Tibial artery (tissue), 4 donors: Measurements from ENCODE around the gene FGF3.

Experiments used
- DNase-seq, 2 donors: peaks; one replicate each; pipeline ENCODE4 v3.0.0-alpha.2; 2019
- H3K27ac ChIP-seq, 2 donors: fragments of 200-600 bp; sonication (generic) in 1 of 2; 1 replicate in 1 of 2; 2 replicates in 1 of 2; pipeline ENCODE4 v1.5.1; 2018 to 2019; ENCODE audit warnings: mild to moderate bottlenecking in 1 of 2
- H3K27me3 ChIP-seq, 2 donors: fragments of 200-600 bp; sonication (generic) in 1 of 2; one replicate each; pipeline versions ENCODE4 v1.5.1 to v1.6.0; 2016 to 2019
- H3K36me3 ChIP-seq, 3 donors: fragments of 200-600 bp; sonication (generic) in 2 of 3; one replicate each; pipeline ENCODE4 v1.5.1; 2016 to 2019; ENCODE audit warnings: mild to moderate bottlenecking in 2 of 3
- H3K4me1 ChIP-seq, 4 donors: fragments of 200-600 bp; sonication (generic) in 2 of 4; 1 replicate in 3 of 4; 2 replicates in 1 of 4; pipeline ENCODE4 v1.5.1; 2016 to 2019
- H3K4me3 ChIP-seq, 2 donors: fragments of 200-600 bp; sonication (generic) in 1 of 2; 1 replicate in 1 of 2; 2 replicates in 1 of 2; pipeline ENCODE4 v1.5.1; 2018 to 2019; ENCODE audit warnings: mild to moderate bottlenecking in 2 of 2
- H3K9me3 ChIP-seq, 3 donors: fragments of 200-600 bp; sonication (generic) in 1 of 3; one replicate each; pipeline ENCODE4 v1.5.1; 2016 to 2019
- CTCF ChIP-seq, 2 experiments: fragments of 200-600 bp in 1 of 2; fragments of 450-650 bp in 1 of 2; IDR thresholded peaks; one replicate each; pipeline ENCODE4 v1.5.1; 2017 to 2019; ENCODE audit warnings: antibody characterized with exemption in 2 of 2, mild to moderate bottlenecking in 1 of 2, moderate library complexity in 1 of 2
- intact Hi-C: fragments of 100-400 bp; cut with DNase I; formaldehyde crosslinking; loops from one replicate; pipeline ENCODE4 v1.15.0; 2023; ENCODE audit warnings: low total_unique reads

Gene FGF3

GRCh38 chr11:69820441-69820840 lies 1.2 kb upstream of the FGF3 start:
- no peak for TF ChIP-seq CTCF (IDR thresholded peaks at IDR 0.05)

GRCh38 chr11:69819541-69820070 lies 390 bp upstream of the FGF3 start:
- Histone ChIP-seq H3K36me3 (no peaks in the 10 kb centered on the region), H3K4me1 (peaks cover 0 to 23% (median 9%) of the 10 kb centered on the region in 4 donors), H3K27me3 (peaks cover 0 to 94% of the 10 kb centered on the region in 2 donors), H3K4me3 (no peak overlapping the region), H3K27ac (no peak overlapping the region), H3K9me3 (no peaks in the 10 kb centered on the region)
- TF ChIP-seq CTCF (IDR thresholded peaks at IDR 0.05) = no peak
- intact Hi-C loops = no loop called here
- DNase-seq = no peak

More at GRCh38 chr11:69820441-69820840, 1.2 kb upstream of the FGF3 start:
- Histone ChIP-seq H3K36me3 (no peaks in the 10 kb centered on the region), H3K4me3 (no peak overlapping the region), H3K4me1 (peaks cover 0 to 23% (median 9%) of the 10 kb centered on the region in 4 donors), H3K27ac (no peak overlapping the region), H3K27me3 (peaks cover 0 to 98% of the 10 kb centered on the region in 2 donors), H3K9me3 (no peaks in the 10 kb centered on the region)
- DNase-seq = no peak
- intact Hi-C loops = no loop called here

GRCh38 chr11:69818231-69818602 lies 999 bp downstream of the FGF3 start:
- Histone ChIP-seq H3K4me1 (peaks cover 0 to 23% (median 9%) of the 10 kb centered on the region in 4 donors), H3K27me3 (peaks cover 0 to 92% of the 10 kb centered on the region in 2 donors), H3K9me3 (no peaks in the 10 kb centered on the region), H3K27ac (no peak overlapping the region), H3K4me3 (no peak overlapping the region), H3K36me3 (no peaks in the 10 kb centered on the region)
- intact Hi-C loops = no loop called here
- DNase-seq = no peak
- no peak for TF ChIP-seq CTCF (IDR thresholded peaks at IDR 0.05)

GRCh38 chr11:69817265-69818230 lies 1.7 kb downstream of the FGF3 start:
- H3K27ac ChIP-seq = no peak overlapping the region

GRCh38 chr11:69816671-69817070 lies 2.5 kb downstream of the FGF3 start:
- DNase-seq = no peak
- Histone ChIP-seq H3K9me3 (no peaks in the 10 kb centered on the region), H3K4me3 (no peak overlapping the region), H3K27ac (no peak overlapping the region), H3K36me3 (no peaks in the 10 kb centered on the region), H3K4me1 (peaks cover 0 to 23% (median 9%) of the 10 kb centered on the region in 4 donors), H3K27me3 (peaks cover 0 to 91% of the 10 kb centered on the region in 2 donors)
- intact Hi-C loops = no loop called here
- no peak for TF ChIP-seq CTCF (IDR thresholded peaks at IDR 0.05)

More at GRCh38 chr11:69817265-69818230, 1.7 kb downstream of the FGF3 start:
- Histone ChIP-seq H3K36me3 (no peaks in the 10 kb centered on the region), H3K4me3 (peak overlapping the region in 1 of 2 donors; percentile 16), H3K9me3 (no peaks in the 10 kb centered on the region), H3K4me1 (peaks cover 0 to 23% (median 9%) of the 10 kb centered on the region in 4 donors), H3K27me3 (peaks cover 0 to 92% of the 10 kb centered on the region in 2 donors)
- TF ChIP-seq CTCF (IDR thresholded peaks at IDR 0.05) = no peak
- intact Hi-C loops = no loop called here
- no peak for DNase-seq
